G401.6 (cell line): ENCODE data around the gene OR52I2.

Experiments used
- FAIRE-seq: peaks from 2 replicates; lab custom pipeline; 2012; peaks lifted over from hg19 to GRCh38; lab: Jason Lieb, UNC

The OR52I2 gene

DNA sequence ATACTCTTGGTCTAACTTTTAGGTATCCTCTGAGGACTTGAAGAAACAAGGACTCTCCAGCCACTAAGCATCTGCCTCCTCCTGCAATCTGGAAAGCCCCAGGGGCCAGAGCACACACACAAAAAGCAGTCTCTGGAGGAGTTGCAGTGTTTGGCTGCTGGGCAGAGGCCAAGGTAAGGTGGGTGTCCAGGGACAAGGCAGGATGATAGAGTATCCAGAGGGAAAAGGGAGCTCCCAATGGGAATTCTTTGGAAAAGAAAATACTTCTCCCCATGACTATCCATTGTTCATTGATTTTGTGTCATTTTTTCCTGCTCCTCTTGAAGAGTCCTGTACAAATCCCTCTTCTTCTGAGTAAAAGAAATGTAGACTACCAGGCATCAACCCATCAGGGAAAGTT, at the start of gene OR52I2:
TSS of gene OR52I2 (plus strand) at position 301 of the 400 bp plus-strand sequence.
- FAIRE-seq, result no peak

DNA sequence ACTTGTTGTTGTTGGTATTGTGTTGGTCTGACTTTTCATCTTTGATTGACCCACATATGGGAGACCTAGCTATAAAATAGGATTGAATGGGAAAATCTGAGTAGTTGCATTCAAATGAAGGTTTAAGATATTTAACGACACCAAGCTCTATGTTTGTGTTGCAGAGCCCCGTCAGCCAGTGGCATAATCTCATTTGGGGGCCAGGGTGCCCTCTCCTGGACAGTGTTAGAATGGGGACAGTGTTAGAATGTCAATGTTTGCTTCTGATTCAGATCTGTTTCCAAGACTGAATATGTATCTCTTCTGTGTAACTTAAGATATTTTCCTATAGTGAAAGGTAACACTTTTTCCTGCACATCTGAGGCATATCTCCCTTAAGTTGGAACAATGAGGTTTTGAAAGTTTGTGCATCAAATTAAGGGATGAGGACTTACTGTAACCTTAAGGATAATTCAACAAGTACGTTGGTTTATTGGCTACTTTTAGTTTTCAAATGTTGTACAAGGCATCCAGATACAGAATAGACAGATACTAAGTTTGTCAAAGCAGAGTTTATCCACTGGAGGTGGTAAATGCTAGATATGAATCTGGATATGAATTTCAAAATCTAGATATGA, 41.8 kb upstream of the OR52I2 start:
- peak; percentile 8 for FAIRE-seq

- FAIRE-seq, result no peak
Observed at GRCh38 chr11:4541071-4541470, 40.5 kb upstream of the OR52I2 start.

DNA sequence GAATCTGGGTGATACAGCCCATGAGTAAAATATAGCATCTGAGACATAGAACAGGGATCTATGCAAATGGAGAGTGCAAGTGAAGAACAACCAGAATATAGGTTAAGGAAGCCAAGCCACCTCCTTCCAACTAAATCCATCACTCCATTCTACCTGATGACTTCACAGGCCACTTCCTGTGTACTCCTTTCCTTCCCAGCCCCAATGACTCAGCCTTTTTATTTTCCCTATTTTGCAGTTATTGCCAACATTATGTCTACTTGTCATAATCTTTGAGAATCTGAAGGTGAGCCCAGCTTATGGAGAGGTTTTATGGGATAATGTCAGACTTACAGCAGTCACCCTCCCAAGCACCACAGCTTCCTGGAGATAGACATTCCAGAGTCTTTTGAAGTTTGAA, 38.0 kb upstream of the OR52I2 start:
- no peak for FAIRE-seq

GRCh38 chr11:4544891-4545290, 36.7 kb upstream of the OR52I2 start, which contains the start of gene OR52M1:
TSS of gene OR52M1 (plus strand) at chr11:4545191. CDS start at chr11:4545191, 0 bp downstream.
- no peak for FAIRE-seq

GRCh38 chr11:4546878-4547277, 34.7 kb upstream of the OR52I2 start:
- no peak for FAIRE-seq

- no peak for FAIRE-seq
Observed at GRCh38 chr11:4547416-4547815, 34.1 kb upstream of the OR52I2 start.

GRCh38 chr11:4551346-4551979, 30.1 kb upstream of the OR52I2 start:
- no peak for FAIRE-seq

GRCh38 chr11:4559527-4560440, 21.8 kb upstream of the OR52I2 start:
- FAIRE-seq, result no peak

DNA sequence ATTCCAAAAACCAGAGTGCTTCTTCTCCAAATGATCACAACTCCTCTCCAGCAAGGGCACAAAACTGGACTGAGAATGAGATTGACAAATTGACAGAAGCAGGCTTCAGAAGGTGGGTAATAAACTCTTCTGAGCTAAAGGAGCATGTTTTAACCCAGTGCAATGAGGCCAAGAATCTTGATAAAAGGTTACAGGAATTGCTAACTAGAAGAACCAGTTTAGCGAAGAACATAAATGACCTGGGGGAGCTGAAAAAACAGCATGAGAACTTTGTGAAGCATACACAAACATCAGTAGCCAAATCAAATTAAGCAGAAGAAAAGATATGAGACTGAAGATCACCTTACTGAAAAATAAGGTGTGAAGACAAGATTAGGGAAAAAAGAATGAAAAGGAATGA, 21.1 kb upstream of the OR52I2 start:
- FAIRE-seq, result no peak

DNA sequence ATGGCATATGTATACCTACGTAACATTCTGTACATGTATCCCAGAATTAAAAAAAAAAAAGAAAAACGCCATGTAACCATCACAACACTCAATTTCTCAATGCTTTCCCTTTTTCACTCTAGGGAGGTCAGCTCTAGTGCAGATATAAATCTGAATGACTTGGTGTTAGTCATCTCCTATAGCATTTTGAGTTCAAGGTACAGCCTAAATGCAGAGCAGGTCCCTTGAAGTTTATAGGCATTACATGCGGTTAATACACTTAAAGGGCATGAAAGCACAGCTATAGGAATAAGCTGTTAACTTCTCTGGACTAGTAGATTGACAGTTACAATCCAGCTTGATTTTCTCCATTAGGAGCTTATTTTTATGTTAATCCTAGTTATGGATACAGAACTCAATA, 16.2 kb upstream of the OR52I2 start:
- no peak for FAIRE-seq

- no peak for FAIRE-seq
Observed at GRCh38 chr11:4569075-4569474, 12.5 kb upstream of the OR52I2 start.

DNA sequence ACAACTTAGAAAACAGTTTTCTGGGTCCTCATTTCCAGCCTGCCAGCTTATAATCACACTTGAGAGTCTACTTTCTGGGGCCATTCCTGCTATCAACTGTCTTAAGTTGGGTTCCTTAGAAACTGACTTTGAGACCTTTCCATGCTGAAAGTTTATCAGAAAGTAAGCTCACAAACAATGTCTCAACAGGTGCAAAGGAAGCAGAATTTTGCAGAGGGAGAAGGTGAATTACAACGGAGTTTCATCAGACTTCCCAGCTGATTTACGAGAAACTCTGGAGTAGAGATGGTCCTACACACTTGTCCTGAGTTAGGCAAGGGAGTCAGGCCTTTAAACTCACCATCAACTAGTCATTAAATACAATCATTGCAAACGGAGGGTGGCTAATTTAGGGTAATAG, 4.7 kb upstream of the OR52I2 start:
- no peak for FAIRE-seq

GRCh38 chr11:4577761-4578160, 3.8 kb upstream of the OR52I2 start:
- no peak for FAIRE-seq

GRCh38 chr11:4578624-4579023, 2.9 kb upstream of the OR52I2 start:
- FAIRE-seq, result no peak

DNA sequence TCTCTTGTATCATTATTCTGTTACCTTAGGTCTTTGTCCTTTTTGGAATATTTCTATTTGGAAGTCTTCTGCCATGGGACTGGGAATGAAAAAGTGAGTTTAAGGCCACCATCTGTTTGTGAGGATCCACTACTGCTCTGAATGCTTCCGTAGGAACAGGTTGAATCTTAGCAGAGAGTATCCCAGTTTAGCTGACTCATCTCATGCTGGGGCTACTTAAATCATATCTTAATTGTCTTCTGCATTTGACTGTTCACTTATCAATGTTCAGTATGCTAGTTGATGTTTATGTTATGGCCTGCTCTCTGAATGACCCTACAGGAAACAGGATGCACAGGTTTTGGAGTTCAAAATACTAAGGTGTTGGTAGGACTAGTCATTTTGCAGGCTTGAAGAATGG, 1.4 kb upstream of the OR52I2 start:
- no peak for FAIRE-seq

DNA sequence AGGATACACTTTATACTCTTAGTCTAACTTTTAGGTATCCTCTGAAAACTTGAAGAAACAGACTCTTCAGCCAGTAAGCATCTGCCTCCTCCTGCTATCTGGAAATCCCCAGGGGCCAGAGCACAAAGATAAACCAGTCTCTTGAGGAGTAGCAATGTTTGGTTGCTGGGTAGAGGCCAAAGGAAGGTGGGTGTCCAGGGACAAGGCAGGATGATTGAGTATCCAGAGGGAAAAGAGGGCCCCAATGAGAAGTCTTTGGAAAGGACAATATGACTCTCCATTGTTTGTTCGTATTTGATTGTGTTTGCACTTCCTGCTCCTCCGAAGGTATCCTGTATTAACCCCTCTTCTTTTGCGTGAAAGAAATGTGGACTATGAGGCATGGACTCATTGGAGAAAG, 7.5 kb downstream of the OR52I2 start:
- FAIRE-seq, result no peak

DNA sequence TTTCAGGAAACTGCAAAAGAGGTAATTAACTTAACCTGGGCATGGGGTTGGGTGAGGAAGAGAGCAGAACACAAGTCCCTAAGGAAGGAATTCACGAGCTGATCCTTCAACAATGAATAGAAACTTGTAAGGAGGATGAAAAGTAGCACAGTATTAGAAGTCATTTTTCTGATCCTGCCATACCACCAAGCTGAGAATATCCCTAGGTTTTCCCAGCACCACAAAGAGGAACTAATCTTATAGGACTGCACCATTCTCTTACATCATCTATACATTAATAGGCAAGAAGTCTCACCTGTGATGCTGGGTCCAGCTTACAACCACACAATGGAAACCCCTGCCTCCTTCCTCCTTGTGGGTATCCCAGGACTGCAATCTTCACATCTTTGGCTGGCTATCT, 12.2 kb downstream of the OR52I2 start, which contains the start of gene OR52I1:
TSS of gene OR52I1 (plus strand) at position 301 of the 400 bp plus-strand sequence. CDS start at position 301, 0 bp downstream.
- no peak for FAIRE-seq

DNA sequence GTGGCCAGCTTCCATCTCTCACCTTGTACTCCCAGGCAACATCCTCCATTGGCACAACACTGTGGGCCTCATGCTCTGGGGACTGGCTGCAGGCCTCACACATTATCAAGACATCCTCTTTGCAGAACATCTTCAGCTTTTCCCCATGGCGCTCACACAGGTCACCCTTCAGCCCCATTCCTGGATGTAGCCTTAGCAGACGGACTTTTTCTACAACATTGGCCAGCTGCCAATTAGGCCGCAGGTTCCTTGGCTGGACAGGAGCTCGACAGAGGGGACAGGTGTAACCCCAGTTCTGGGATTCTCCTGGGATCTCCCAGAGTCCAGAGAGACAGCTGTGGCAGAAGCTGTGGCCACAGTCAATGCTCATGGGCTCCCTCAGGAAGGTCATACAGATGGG, 23.5 kb downstream of the OR52I2 start:
- FAIRE-seq, result no peak

DNA sequence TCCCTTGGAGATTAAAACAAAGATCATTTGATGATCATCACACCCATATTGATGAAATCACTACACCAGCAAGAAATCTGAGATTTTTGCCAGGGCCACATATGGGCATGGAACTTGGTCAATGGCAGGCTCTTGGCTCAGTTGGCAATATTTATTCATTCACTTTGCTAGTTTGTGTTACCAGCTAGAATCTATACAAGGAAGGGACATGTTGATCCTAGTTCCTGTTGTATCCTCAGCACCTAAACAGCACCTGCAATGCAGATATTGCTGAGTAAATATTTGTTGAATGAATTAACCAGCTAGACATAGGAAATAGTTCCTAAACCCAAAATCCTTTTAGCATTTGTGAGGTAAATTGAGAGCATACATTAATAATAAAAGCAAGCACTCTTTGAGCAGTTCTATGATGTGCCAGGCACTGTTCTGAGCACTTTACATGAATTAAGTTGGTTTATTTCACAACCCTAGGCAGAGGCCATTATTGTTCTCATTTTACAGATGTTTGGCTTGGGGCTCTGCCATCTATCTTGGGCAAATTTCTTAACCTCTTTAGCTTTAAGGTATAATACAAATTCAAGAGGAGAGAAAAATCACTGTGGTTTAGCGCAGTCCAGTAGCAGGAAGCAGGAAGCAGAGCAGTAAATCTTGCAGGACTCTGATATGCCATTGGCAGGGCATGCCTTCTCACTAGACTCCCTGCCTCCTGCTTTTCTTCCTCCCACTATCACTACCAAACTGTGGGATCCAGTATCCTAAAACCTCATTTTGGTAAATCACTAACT, 24.9 kb downstream of the OR52I2 start:
- FAIRE-seq, result no peak

- no peak for FAIRE-seq
Observed at GRCh38 chr11:4607096-4607495, 25.6 kb downstream of the OR52I2 start.
